Ovary (tissue), 9 donors: Measurements from ENCODE around the gene PLEKHA3. TPM values are rescaled to one million over a fixed set of nuclear protein-coding genes. Genes with fewer than 3 reads are reported as not detected.

Experiments used
- DNase-seq, 5 donors: peaks; one replicate each; pipeline ENCODE4 v3.0.0-alpha.2; 2019 to 2020
- H3K27ac ChIP-seq, 2 donors: fragments of 200-600 bp; one replicate each; pipeline versions ENCODE4 v1.5.1 to v1.8.0; 2019 to 2022
- H3K27me3 ChIP-seq: fragments of 200-600 bp; one replicate; pipeline ENCODE4 v1.8.0; 2022
- H3K36me3 ChIP-seq: fragments of 200-600 bp; sonication (generic); one replicate; pipeline ENCODE4 v1.5.1; 2019
- H3K4me1 ChIP-seq: one replicate; pipeline ENCODE4 v1.8.1; 2013; ENCODE audit warnings: mild to moderate bottlenecking, moderate library complexity; ENCODE audit not compliant: insufficient read depth
- H3K4me3 ChIP-seq: fragments of 200-600 bp; sonication (generic); one replicate; pipeline ENCODE4 v1.5.1; 2017
- H3K9me3 ChIP-seq, 2 donors: fragments of 200-600 bp in 1 of 2; sonication (generic) in 1 of 2; one replicate each; pipeline versions ENCODE4 v1.5.1 to v1.8.1; 2013 to 2019; ENCODE audit warnings: mild to moderate bottlenecking in 1 of 2, moderate library complexity in 1 of 2
- EP300 ChIP-seq: sonication (generic); formaldehyde crosslinking; IDR thresholded peaks from one replicate; pipeline ENCODE4 v1.6.1; 2017; ENCODE audit warnings: antibody characterized with exemption
- POLR2A ChIP-seq: fragments of 450-650 bp; IDR thresholded peaks from one replicate; pipeline ENCODE4 v1.6.1; 2017; ENCODE audit warnings: antibody characterized with exemption, mild to moderate bottlenecking, moderate library complexity
- WGBS, 3 donors: extraction: QIAGEN DNeasy Blood & Tissue Kit in 1 of 3; methylation state at CpG; one replicate each; pipeline versions ENCODE4 v1.1.5 to v1.1.7; 2013 to 2017; 5-methylcytosine and 5-hydroxymethylcytosine counted together
- intact Hi-C, 4 donors: fragments of 100-400 bp; cut with DNase I; formaldehyde crosslinking; loops; one replicate each; pipeline versions ENCODE4 v1.11.0 to v1.15.1; 2022 to 2023
- polyA plus RNA-seq, 2 donors: library from polyadenylated mRNA; stranded (reverse); fragments of 200-250 nt in 1 of 2; fragments of 350-450 nt in 1 of 2; fragmentation: Illumina TruSeq in 1 of 2; extraction: RNeasy Lipid Tissue Mini Kit (QIAGEN cat#74804) in 1 of 2; gene quantifications; one replicate each; pipeline ENCODE4 v1.2.3, GENCODE V29; 2013 to 2014
- total RNA-seq, 7 donors: library from RNA; depleted of rRNA in 2 of 7; stranded (reverse); fragments of >200 nt in 2 of 7; fragmentation: NEBNext Ultra II Directional in 3 of 7; extraction: Animal tissue kit (Norgen Biotek cat#: 25700) in 3 of 7; gene quantifications; one replicate each; pipeline versions ENCODE4 v1.1.0 to v1.2.4, GENCODE V29; 2016 to 2023
- TF ChIP-seq, protein P1 (sequence below), 3 donors: fragments of 450-650 bp in 2 of 3; fragments of 200-600 bp in 1 of 3; IDR thresholded peaks; one replicate each; pipeline versions ENCODE4 v1.5.1 to v1.8.0; 2016 to 2022; ENCODE audit warnings: antibody characterized with exemption in 3 of 3, mild to moderate bottlenecking in 1 of 3
- donor health status: DM: no; HTN: no; CAD: no; lungs with moderate emphysema.
- donor health status: DM: no; HTN: no; CAD: no.
- donor health status: Bipolar disorder and iron deficiency.
- donor health status: DM: yes; HTN: yes; CAD: no.
- donor health status: DM: no; HTN: no; CAD: no.
- donor health status: DM: yes; HTN: yes; CAD: no.

PLEKHA3 gene
- total and polyA plus RNA-seq, 9 donors = 4.4 to 40.6 (median 30.7) TPM

- H3K36me3 ChIP-seq = no peaks in the 10 kb centered on the region
- 94 to 96% (median 95%) methylated on average over 5 of the region's 5 CpGs for WGBS, 3 donors
Observed at GRCh38 chr2:178542569-178542968, 62.3 kb downstream of the PLEKHA3 start.

DNA sequence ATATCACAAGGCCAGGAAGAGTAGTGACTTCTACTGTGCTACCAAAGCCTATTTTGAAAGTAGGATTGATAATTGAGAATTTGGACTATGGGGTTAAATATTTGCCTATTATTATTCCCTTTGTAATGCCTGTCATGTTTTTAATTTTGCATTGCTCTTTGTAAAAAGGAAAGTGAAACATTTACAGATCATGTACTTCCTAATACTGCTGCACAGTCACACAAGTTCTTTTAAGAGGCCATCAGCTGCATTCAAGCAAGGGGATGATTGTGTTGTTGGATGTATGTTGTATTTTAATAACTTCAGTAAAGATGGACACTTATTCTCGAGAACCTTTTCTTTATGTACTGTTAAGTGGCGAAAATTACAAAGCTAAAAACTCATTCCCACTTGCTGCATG, 70.1 kb downstream of the PLEKHA3 start:
- no peaks in the 10 kb centered on the region for H3K4me1 ChIP-seq
- intact Hi-C loops = no loop called here
- TF ChIP-seq POLR2A = no peak
- TF ChIP-seq, protein P1, sequence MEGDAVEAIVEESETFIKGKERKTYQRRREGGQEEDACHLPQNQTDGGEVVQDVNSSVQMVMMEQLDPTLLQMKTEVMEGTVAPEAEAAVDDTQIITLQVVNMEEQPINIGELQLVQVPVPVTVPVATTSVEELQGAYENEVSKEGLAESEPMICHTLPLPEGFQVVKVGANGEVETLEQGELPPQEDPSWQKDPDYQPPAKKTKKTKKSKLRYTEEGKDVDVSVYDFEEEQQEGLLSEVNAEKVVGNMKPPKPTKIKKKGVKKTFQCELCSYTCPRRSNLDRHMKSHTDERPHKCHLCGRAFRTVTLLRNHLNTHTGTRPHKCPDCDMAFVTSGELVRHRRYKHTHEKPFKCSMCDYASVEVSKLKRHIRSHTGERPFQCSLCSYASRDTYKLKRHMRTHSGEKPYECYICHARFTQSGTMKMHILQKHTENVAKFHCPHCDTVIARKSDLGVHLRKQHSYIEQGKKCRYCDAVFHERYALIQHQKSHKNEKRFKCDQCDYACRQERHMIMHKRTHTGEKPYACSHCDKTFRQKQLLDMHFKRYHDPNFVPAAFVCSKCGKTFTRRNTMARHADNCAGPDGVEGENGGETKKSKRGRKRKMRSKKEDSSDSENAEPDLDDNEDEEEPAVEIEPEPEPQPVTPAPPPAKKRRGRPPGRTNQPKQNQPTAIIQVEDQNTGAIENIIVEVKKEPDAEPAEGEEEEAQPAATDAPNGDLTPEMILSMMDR (IDR thresholded peaks at IDR 0.05) = no peak
- TF ChIP-seq EP300 = no peak
- DNase-seq = no peak
- no peak overlapping the region for H3K27ac ChIP-seq
- WGBS, 3 donors = 94 to 96% (median 96%) methylated on average over 2 of the region's 2 CpGs
- H3K27me3 ChIP-seq = no peaks in the 10 kb centered on the region
- H3K4me3 ChIP-seq = no peak overlapping the region
- H3K36me3 ChIP-seq = no peaks in the 10 kb centered on the region
- peaks cover 0 to 6% of the 10 kb centered on the region in 2 donors for H3K9me3 ChIP-seq

More at GRCh38 chr2:178542569-178542968, 62.3 kb downstream of the PLEKHA3 start:
- no peak for DNase-seq
- Histone ChIP-seq H3K27me3 (no peaks in the 10 kb centered on the region), H3K4me1 (no peaks in the 10 kb centered on the region), H3K9me3 (no peaks in the 10 kb centered on the region), H3K4me3 (no peak overlapping the region), H3K27ac (no peak overlapping the region)
- intact Hi-C loops = no loop called here
- TF ChIP-seq POLR2A (no peak), EP300 (no peak)
- TF ChIP-seq, protein P1 (IDR thresholded peaks at IDR 0.05) = no peak

DNA sequence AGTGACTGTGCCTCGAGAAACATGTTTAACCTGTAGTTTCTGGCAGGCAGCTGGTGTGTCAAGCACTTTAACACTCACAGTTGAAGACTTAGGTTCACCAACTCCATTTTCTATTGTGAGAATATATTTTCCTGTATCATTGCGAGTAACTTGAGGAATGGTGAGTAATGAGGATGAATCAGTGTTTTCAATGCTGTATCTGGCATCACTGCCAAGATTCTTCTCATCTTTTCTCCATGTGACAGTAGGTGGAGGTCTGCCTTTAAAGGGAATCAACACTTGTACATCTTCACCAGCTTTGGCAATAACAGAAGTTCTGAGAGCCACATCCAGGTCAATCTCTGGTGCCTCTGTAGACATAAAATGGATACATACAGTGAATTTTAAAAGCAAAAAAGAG, 72.8 kb downstream of the PLEKHA3 start:
- Histone ChIP-seq H3K4me3 (no peak overlapping the region), H3K27me3 (no peaks in the 10 kb centered on the region), H3K36me3 (no peaks in the 10 kb centered on the region), H3K9me3 (peaks cover 0 to 5% of the 10 kb centered on the region in 2 donors), H3K4me1 (no peaks in the 10 kb centered on the region), H3K27ac (no peak overlapping the region)
- TF ChIP-seq POLR2A (no peak), EP300 (no peak)
- TF ChIP-seq, protein P1 (IDR thresholded peaks at IDR 0.05) = no peak
- intact Hi-C loops = no loop called here
- DNase-seq = no peak
- WGBS, 3 donors = 73 to 89% (median 83%) methylated on average over 2 of the region's 2 CpGs

Other genes with a start within 250 kb of the PLEKHA3 start
- gene PRKRA, start 29.3 kb upstream of the PLEKHA3 start, total RNA-seq = 10 to 100 TPM; 39.6 to 57.8 (median 50.7) TPM
- 10 to 100 TPM; 34.2 to 56.7 TPM for gene PRKRA, start 29.3 kb upstream of the PLEKHA3 start, polyA plus RNA-seq
- 1 to 10 TPM; 2.6 to 7.3 (median 6.0) TPM for gene PJVK, start 29.1 kb upstream of the PLEKHA3 start, total RNA-seq
- gene PJVK, start 29.1 kb upstream of the PLEKHA3 start, polyA plus RNA-seq = 1 to 10 TPM; 5.1 to 5.6 TPM
- gene FKBP7, start 1.9 kb upstream of the PLEKHA3 start, total RNA-seq = 10 to 100 TPM; 31.6 to 69.4 (median 43.3) TPM
- 10 to 100 TPM; 57.4 to 79.2 TPM for gene FKBP7, start 1.9 kb upstream of the PLEKHA3 start, polyA plus RNA-seq